SK-N-SH (cell line): ENCODE data around the gene ARL6. TPM values are rescaled to one million over a fixed set of nuclear protein-coding genes. Genes with fewer than 3 reads are reported as not detected.

Experiments used
- CTCF ChIA-PET: fragments of 300-600, 350-600 bp; formaldehyde crosslinking; extraction: SDS; loops from one replicate; lab custom pipeline; 2021; lab: Yijun Ruan, JAX
- POLR2A ChIA-PET: fragments of 350-600 bp; sonication (Branson Sonifier 250); formaldehyde crosslinking; extraction: SDS; loops from one replicate; lab custom pipeline; 2020; ENCODE audit warnings: antibody characterized with exemption, inconsistent platforms; lab: Yijun Ruan, JAX
- DNase-seq: peaks from one replicate; pipeline ENCODE4 v3.0.0; 2012
- H2AFZ ChIP-seq: fragments of 200-600 bp; sonication (generic); 2 replicates; pipeline ENCODE4 v1.8.1; 2016; ENCODE audit warnings: antibody characterized with exemption, mild to moderate bottlenecking, low read depth
- H3F3A ChIP-seq: fragments of 200-600 bp; sonication (generic); replicated peaks from 2 replicates; pipeline ENCODE3; 2016; ENCODE audit warnings: antibody characterized with exemption, mild to moderate bottlenecking; ENCODE audit not compliant: insufficient read depth
- H3K27ac ChIP-seq, 2 experiments: fragments of 200-500 bp in 1 of 2; fragments of 200-600 bp in 1 of 2; sonication (Bioruptor generic) in 1 of 2; sonication (generic), shearing (Covaris generic) in 1 of 2; 2 replicates each; pipeline versions ENCODE4 v1.5.1 to v1.6.1; 2014 to 2016; ENCODE audit warnings: low read depth in 2 of 2, inconsistent platforms in 1 of 2, low read length in 1 of 2, mild to moderate bottlenecking in 1 of 2, mixed read lengths in 1 of 2
- H3K27me3 ChIP-seq: fragments of 200-600 bp; sonication (generic), shearing (Covaris generic); 2 replicates; pipeline ENCODE4 v1.6.1; 2016; ENCODE audit warnings: mixed run types; ENCODE audit not compliant: insufficient read depth
- H3K36me3 ChIP-seq, 2 experiments: fragments of 200-500 bp in 1 of 2; fragments of 200-600 bp in 1 of 2; sonication (Bioruptor generic) in 1 of 2; sonication (generic) in 1 of 2; replicated peaks in 1 of 2; 2 replicates each; pipeline versions ENCODE3 to v1.5.1; 2014 to 2016; ENCODE audit warnings: low read length in 1 of 2, mild to moderate bottlenecking in 1 of 2; ENCODE audit not compliant: insufficient read depth in 2 of 2, control insufficient read depth in 1 of 2
- H3K4me1 ChIP-seq, 2 experiments: fragments of 200-500 bp in 1 of 2; fragments of 200-600 bp in 1 of 2; sonication (Bioruptor generic) in 1 of 2; sonication (generic), shearing (Covaris generic) in 1 of 2; 2 replicates each; pipeline versions ENCODE4 v1.5.1 to v1.6.1; 2014 to 2016; ENCODE audit warnings: low read depth in 1 of 2, low read length in 1 of 2, mixed run types in 1 of 2; ENCODE audit not compliant: insufficient read depth in 2 of 2, control insufficient read depth in 1 of 2
- H3K4me2 ChIP-seq: fragments of 200-600 bp; sonication (generic), shearing (Covaris generic); 2 replicates; pipeline ENCODE4 v1.6.1; 2017; ENCODE audit warnings: mixed run types
- H3K4me3 ChIP-seq, 2 experiments: fragments of 200-500 bp in 1 of 2; fragments of 200-600 bp in 1 of 2; sonication (Bioruptor generic) in 1 of 2; sonication (generic), shearing (Covaris generic) in 1 of 2; 2 replicates each; pipeline versions ENCODE4 v1.5.1 to v1.8.1; 2014 to 2016; ENCODE audit warnings: low read depth in 2 of 2, inconsistent platforms in 1 of 2, low read length in 1 of 2, mild to moderate bottlenecking in 1 of 2, mixed read lengths in 1 of 2, moderate library complexity in 1 of 2
- H3K79me2 ChIP-seq: fragments of 200-600 bp; sonication (generic); 2 replicates; pipeline ENCODE4 v1.8.1; 2017; ENCODE audit warnings: mild to moderate bottlenecking; ENCODE audit not compliant: insufficient read depth
- H3K9ac ChIP-seq: fragments of 200-600 bp; sonication (generic); 2 replicates; pipeline ENCODE4 v1.6.1; 2017; ENCODE audit warnings: mixed run types
- H3K9me2 ChIP-seq: fragments of 200-600 bp; sonication (generic); 2 replicates; pipeline ENCODE4 v1.6.1; 2017; ENCODE audit warnings: mixed run types
- H3K9me3 ChIP-seq: fragments of 200-600 bp; sonication (generic); 2 replicates; pipeline ENCODE4 v1.6.1; 2017; ENCODE audit warnings: mixed run types, mild to moderate bottlenecking, moderate library complexity
- H4K20me1 ChIP-seq: fragments of 200-600 bp; sonication (generic); 2 replicates; pipeline ENCODE4 v1.6.1; 2017; ENCODE audit warnings: mild to moderate bottlenecking, mixed run types; ENCODE audit not compliant: insufficient read depth
- CHD2 ChIP-seq: fragments of 150-350 bp; IDR thresholded peaks from 2 replicates; pipeline ENCODE4 v1.6.1; 2018; ENCODE audit warnings: low read length; ENCODE audit not compliant: partially characterized antibody
- ELF1 ChIP-seq: IDR thresholded peaks from 2 replicates; pipeline ENCODE4 v1.4.0; 2012
- EP300 ChIP-seq, 2 experiments: IDR thresholded peaks; 2 replicates each; pipeline versions ENCODE4 v1.4.0 to v1.6.1; 2012; ENCODE audit warnings: borderline replicate concordance in 1 of 2, low read depth in 1 of 2, low read length in 1 of 2
- FOSL2 ChIP-seq: IDR thresholded peaks from 2 replicates; pipeline ENCODE4 v1.4.0; 2012; ENCODE audit warnings: low read depth, mild to moderate bottlenecking, moderate library complexity, borderline replicate concordance
- FOXJ3 ChIP-seq: sonication (generic); formaldehyde crosslinking; IDR thresholded peaks from 2 replicates; pipeline ENCODE4 v1.5.1; 2020; ENCODE audit warnings: mild to moderate bottlenecking, missing genetic modification reagents
- GABPA ChIP-seq: IDR thresholded peaks from 2 replicates; pipeline ENCODE4 v1.4.0; 2012; ENCODE audit warnings: low read depth, mild to moderate bottlenecking
- JUND ChIP-seq: IDR thresholded peaks from 2 replicates; pipeline ENCODE4 v1.4.0; 2012
- MEF2A ChIP-seq: IDR thresholded peaks from 2 replicates; pipeline ENCODE4 v1.4.0; 2012; ENCODE audit warnings: low read depth, borderline replicate concordance
- MXI1 ChIP-seq: IDR thresholded peaks from 2 replicates; pipeline ENCODE4 v1.6.1; 2012; ENCODE audit warnings: mild to moderate bottlenecking, low read depth, low read length, improper control_type of control experiment
- NFIC ChIP-seq: IDR thresholded peaks from 2 replicates; pipeline ENCODE4 v1.4.0; 2012; ENCODE audit warnings: borderline replicate concordance
- NRF1 ChIP-seq: IDR thresholded peaks from 2 replicates; pipeline ENCODE4 v1.6.1; 2012; ENCODE audit warnings: low read depth, mild to moderate bottlenecking, low read length
- POLR2AphosphoS5 ChIP-seq: IDR thresholded peaks from 2 replicates; pipeline ENCODE4 v1.6.1; 2012; ENCODE audit warnings: low read depth, low read length
- RAD21 ChIP-seq: IDR thresholded peaks from 2 replicates; pipeline ENCODE4 v1.6.1; 2012; ENCODE audit warnings: mild to moderate bottlenecking, low read length
- RFX5 ChIP-seq: IDR thresholded peaks from 2 replicates; pipeline ENCODE4 v1.6.1; 2012; ENCODE audit warnings: mild to moderate bottlenecking, improper control_type of control experiment, low read length
- RXRA ChIP-seq: IDR thresholded peaks from 2 replicates; pipeline ENCODE4 v1.4.0; 2012; ENCODE audit warnings: low read depth, mild to moderate bottlenecking, borderline replicate concordance
- SIN3A ChIP-seq: IDR thresholded peaks from 2 replicates; pipeline ENCODE4 v1.6.1; 2012; ENCODE audit warnings: low read depth, mild to moderate bottlenecking, low read length, moderate library complexity, borderline replicate concordance
- TAF1 ChIP-seq: IDR thresholded peaks from 2 replicates; pipeline ENCODE4 v1.6.1; 2012; ENCODE audit warnings: low read depth, mild to moderate bottlenecking, low read length, moderate library complexity, borderline replicate concordance
- TEAD4 ChIP-seq: IDR thresholded peaks from 2 replicates; pipeline ENCODE4 v1.4.0; 2012; ENCODE audit warnings: mild to moderate bottlenecking, borderline replicate concordance; ENCODE audit not compliant: insufficient read depth
- YY1 ChIP-seq: IDR thresholded peaks from 2 replicates; pipeline ENCODE4 v1.4.0; 2012; ENCODE audit warnings: low read depth, mild to moderate bottlenecking
- WGBS: methylation state at CpG from one replicate; pipeline ENCODE4 v1.1.6; 2017; ENCODE audit warnings: low lambda C conversion rate; 5-methylcytosine and 5-hydroxymethylcytosine counted together
- polyA plus RNA-seq, 3 experiments: library from polyadenylated mRNA; depleted of rRNA; stranded (reverse); fragments of >200 nt; gene quantifications; 2 replicates each; pipeline ENCODE4 v1.2.3, GENCODE V29; 2012
- TF ChIP-seq, protein P1 (sequence below): IDR thresholded peaks from 2 replicates; pipeline ENCODE4 v1.4.0; 2012; ENCODE audit warnings: low read depth, borderline replicate concordance
- TF ChIP-seq, protein P2 (sequence below): IDR thresholded peaks from 2 replicates; pipeline ENCODE4 v1.4.0; 2012; ENCODE audit warnings: low read depth, borderline replicate concordance

Gene ARL6
- polyA plus RNA-seq, 1 of the 3 experiments (the other 2 are of a cell fraction) = 2.6 TPM

DNA sequence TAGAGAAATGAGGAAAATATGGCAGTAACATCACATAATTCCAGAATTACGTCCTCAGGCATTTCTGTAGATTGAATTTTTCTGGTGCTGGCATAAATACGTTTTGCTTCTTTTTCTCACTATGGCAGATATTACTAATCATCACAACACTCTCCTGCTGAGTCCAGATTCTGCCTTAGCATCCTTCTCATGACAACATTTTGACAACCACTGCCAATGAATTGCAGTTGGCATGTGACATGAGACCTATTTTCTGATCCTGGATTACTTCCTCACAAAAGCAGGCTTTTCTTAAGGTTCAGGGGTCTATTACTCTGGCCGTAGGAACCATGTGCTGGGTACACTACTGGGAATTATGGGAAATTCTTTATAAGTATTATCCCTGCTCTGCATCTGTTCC is 22.5 kb upstream of the ARL6 start:
- Histone ChIP-seq H3K36me3 (no peaks in the 10 kb centered on the region), H3F3A (no peaks in the 10 kb centered on the region), H3K9me3 (no peaks in the 10 kb centered on the region), H3K27me3 (no peaks in the 10 kb centered on the region), H3K27ac (no peak overlapping the region), H3K9me2 (no peaks in the 10 kb centered on the region), H3K4me2 (no peak overlapping the region), H3K9ac (no peak overlapping the region), H4K20me1 (no peaks in the 10 kb centered on the region), H3K4me3 (no peak overlapping the region), H3K4me1 (no peaks in the 10 kb centered on the region; a peak in 1 of 4 replicates), H2AFZ (no peak overlapping the region), H3K79me2 (no peaks in the 10 kb centered on the region)
- WGBS = 21% methylated on average over 3 of the region's 3 CpGs
- no peak for TF ChIP-seq TEAD4
- no peak for TF ChIP-seq ELF1
- TF ChIP-seq MXI1 = no peak
- no peak for TF ChIP-seq NRF1
- TF ChIP-seq FOXJ3 (CRISPR knock-in tag) = no peak
- TF ChIP-seq MEF2A = no peak
- no peak for TF ChIP-seq EP300 (IDR thresholded peaks at IDR 0.05; ENCODE audit: borderline replicate concordance in 1 of 2, low read depth in 1 of 2, low read length in 1 of 2)
- TF ChIP-seq RFX5 = no peak
- TF ChIP-seq FOSL2 = no peak
- no peak for TF ChIP-seq JUND
- no peak for TF ChIP-seq NFIC
- no peak for TF ChIP-seq TAF1
- TF ChIP-seq, protein P1, sequence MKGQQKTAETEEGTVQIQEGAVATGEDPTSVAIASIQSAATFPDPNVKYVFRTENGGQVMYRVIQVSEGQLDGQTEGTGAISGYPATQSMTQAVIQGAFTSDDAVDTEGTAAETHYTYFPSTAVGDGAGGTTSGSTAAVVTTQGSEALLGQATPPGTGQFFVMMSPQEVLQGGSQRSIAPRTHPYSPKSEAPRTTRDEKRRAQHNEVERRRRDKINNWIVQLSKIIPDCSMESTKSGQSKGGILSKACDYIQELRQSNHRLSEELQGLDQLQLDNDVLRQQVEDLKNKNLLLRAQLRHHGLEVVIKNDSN = no peak
- TF ChIP-seq SIN3A = no peak
- TF ChIP-seq, protein P2, sequence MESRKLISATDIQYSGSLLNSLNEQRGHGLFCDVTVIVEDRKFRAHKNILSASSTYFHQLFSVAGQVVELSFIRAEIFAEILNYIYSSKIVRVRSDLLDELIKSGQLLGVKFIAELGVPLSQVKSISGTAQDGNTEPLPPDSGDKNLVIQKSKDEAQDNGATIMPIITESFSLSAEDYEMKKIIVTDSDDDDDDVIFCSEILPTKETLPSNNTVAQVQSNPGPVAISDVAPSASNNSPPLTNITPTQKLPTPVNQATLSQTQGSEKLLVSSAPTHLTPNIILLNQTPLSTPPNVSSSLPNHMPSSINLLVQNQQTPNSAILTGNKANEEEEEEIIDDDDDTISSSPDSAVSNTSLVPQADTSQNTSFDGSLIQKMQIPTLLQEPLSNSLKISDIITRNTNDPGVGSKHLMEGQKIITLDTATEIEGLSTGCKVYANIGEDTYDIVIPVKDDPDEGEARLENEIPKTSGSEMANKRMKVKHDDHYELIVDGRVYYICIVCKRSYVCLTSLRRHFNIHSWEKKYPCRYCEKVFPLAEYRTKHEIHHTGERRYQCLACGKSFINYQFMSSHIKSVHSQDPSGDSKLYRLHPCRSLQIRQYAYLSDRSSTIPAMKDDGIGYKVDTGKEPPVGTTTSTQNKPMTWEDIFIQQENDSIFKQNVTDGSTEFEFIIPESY = no peak
- no peak for TF ChIP-seq RAD21
- no peak for TF ChIP-seq YY1
- TF ChIP-seq RXRA = no peak
- CTCF ChIA-PET = no interaction called here
- POLR2A ChIA-PET = no interaction called here
- no peak for DNase-seq

DNA sequence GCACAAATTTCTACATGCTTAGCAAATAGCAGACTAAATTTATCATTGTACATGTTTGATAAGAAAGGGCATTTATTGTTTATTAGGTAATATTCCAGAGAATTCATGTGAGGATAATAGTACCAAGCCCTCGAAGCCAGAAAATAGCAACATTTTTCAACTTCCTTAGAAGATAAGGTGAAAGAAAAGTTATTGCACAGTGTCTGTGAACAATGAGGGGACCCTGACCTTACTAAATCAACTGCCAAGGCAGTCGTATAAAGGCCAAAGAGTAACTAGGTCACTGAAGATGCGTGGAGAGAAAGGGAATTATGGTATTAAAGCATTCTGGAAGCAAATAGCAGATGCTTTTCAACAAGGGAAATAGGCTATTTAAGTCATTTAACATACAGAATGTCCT is 20.3 kb upstream of the ARL6 start:
- Histone ChIP-seq H3K4me1 (no peaks in the 10 kb centered on the region), H3K27me3 (no peaks in the 10 kb centered on the region), H2AFZ (no peak overlapping the region), H4K20me1 (no peaks in the 10 kb centered on the region), H3K9me2 (no peaks in the 10 kb centered on the region), H3K4me3 (no peak overlapping the region), H3F3A (no peaks in the 10 kb centered on the region), H3K4me2 (no peak overlapping the region), H3K9ac (no peak overlapping the region), H3K27ac (no peak overlapping the region), H3K9me3 (no peaks in the 10 kb centered on the region), H3K79me2 (no peaks in the 10 kb centered on the region), H3K36me3 (no peaks in the 10 kb centered on the region)
- CTCF ChIA-PET = no interaction called here
- POLR2A ChIA-PET = no interaction called here
- WGBS = 19% methylated on average over 3 of the region's 3 CpGs
- no peak for DNase-seq
- TF ChIP-seq RFX5 (no peak), GABPA (no peak), CHD2 (no peak), JUND (no peak), SIN3A (no peak), MEF2A (no peak), POLR2AphosphoS5 (no peak), RAD21 (no peak), NRF1 (no peak)
- TF ChIP-seq, protein P2 = no peak
